Esophagus (tissue), 2 donors: ENCODE data around the gene PDE3B. TPM values are rescaled to one million over a fixed set of nuclear protein-coding genes. Genes with fewer than 3 reads are reported as not detected.
"Not testable (repeated sequence)": the region's sequence is repeated elsewhere in the genome, so short reads cannot be mapped to it uniquely, and the experiment has no call there.

Experiments
- H3K27ac ChIP-seq, 2 donors: one replicate each; pipeline ENCODE4 v1.5.1; 2013; ENCODE audit warnings: low read depth in 2 of 2, mild to moderate bottlenecking in 2 of 2, inconsistent platforms in 1 of 2, low read length in 1 of 2, moderate library complexity in 1 of 2
- H3K27me3 ChIP-seq, 2 donors: one replicate each; pipeline ENCODE4 v1.6.1; 2013; ENCODE audit warnings: low read length in 2 of 2, control low read depth in 1 of 2, mild to moderate bottlenecking in 1 of 2; ENCODE audit not compliant: insufficient read depth in 2 of 2, control insufficient read depth in 1 of 2
- H3K36me3 ChIP-seq, 2 donors: one replicate each; pipeline ENCODE4 v1.6.1; 2013; ENCODE audit warnings: low read length in 1 of 2; ENCODE audit not compliant: control insufficient read depth in 2 of 2, insufficient read depth in 2 of 2
- H3K4me1 ChIP-seq, 2 donors: one replicate each; pipeline ENCODE4 v1.6.1; 2013; ENCODE audit warnings: low read length in 1 of 2; ENCODE audit not compliant: control insufficient read depth in 2 of 2, insufficient read depth in 2 of 2
- H3K4me3 ChIP-seq, 2 donors: one replicate each; pipeline ENCODE4 v1.5.1; 2013; ENCODE audit warnings: low read length in 2 of 2, mild to moderate bottlenecking in 2 of 2, low read depth in 1 of 2, moderate library complexity in 1 of 2
- H3K9me3 ChIP-seq, 2 donors: one replicate each; pipeline ENCODE4 v1.6.1; 2013; ENCODE audit warnings: mild to moderate bottlenecking in 2 of 2, low read depth in 1 of 2, low read length in 1 of 2, moderate library complexity in 1 of 2; ENCODE audit not compliant: control insufficient read depth in 2 of 2, insufficient read depth in 1 of 2
- WGBS, 2 donors: extraction: QIAGEN DNeasy Blood & Tissue Kit; methylation state at CpG; one replicate each; pipeline ENCODE4 v1.1.7; 2013; 5-methylcytosine and 5-hydroxymethylcytosine counted together
- polyA plus RNA-seq, 2 donors: library from polyadenylated mRNA; stranded (reverse); fragments of 200-250 nt; gene quantifications; one replicate each; pipeline ENCODE4 v1.2.3, GENCODE V29; 2013
- donor health status: healthy with polysubstance abuse.
- donor health status: Bipolar disorder and iron deficiency.

PDE3B gene
- polyA plus RNA-seq, 2 donors, result 0.98 to 1.2 TPM

DNA sequence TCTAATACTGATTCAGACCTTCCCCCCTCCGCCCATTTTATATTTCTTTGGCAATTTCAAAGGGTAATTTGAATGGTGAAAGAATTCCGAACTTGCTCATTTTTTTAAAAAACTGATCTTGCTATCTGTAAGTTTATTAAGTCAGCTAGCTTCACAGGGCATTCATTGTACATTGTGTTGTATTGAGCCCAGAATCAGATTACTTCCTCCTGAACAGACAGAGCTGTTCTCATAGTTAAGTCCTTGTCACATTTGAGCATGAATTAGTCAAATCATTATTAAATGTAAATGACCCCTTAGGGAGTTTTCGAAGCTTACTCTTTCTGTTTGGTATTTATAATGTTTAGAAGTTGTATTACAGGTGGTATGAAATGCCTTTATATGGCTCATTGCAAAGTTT, 214.0 kb downstream of the PDE3B start:
- Histone ChIP-seq H3K4me3 (no peak overlapping the region), H3K4me1 (no peaks in the 10 kb centered on the region), H3K27ac (no peak overlapping the region), H3K9me3 (no peaks in the 10 kb centered on the region), H3K27me3 (no peaks in the 10 kb centered on the region), H3K36me3 (no peaks in the 10 kb centered on the region)
- 69 to 82% methylated on average over 3 of the region's 3 CpGs for WGBS, 2 donors

DNA sequence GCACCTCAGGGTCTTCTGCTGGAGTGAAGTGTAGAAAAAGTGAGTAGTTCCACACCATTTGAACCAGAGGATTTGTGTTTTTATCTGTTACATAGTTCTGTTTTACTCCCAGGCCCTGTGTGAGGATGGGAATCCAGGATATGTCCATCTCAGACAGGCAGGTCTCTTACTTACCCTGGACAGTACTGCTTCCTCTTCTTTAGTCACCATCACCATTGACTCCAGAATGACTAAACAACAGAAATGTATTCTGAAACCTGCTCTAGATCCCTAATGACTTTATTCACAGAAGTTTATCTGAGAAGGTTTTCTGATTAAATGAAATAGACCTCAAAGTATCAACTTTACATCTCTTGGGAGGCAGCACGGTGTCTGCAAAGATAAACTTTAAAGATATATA, 214.8 kb downstream of the PDE3B start:
- H3K27me3 ChIP-seq, result no peaks in the 10 kb centered on the region
- H3K4me3 ChIP-seq, result no peak overlapping the region
- WGBS, 2 donors, result 78 to 87% methylated on average over 1 of the region's 1 CpG
- H3K9me3 ChIP-seq, result no peaks in the 10 kb centered on the region
- H3K36me3 ChIP-seq, result no peaks in the 10 kb centered on the region
- H3K27ac ChIP-seq, result no peak overlapping the region
- H3K4me1 ChIP-seq, result no peaks in the 10 kb centered on the region

DNA sequence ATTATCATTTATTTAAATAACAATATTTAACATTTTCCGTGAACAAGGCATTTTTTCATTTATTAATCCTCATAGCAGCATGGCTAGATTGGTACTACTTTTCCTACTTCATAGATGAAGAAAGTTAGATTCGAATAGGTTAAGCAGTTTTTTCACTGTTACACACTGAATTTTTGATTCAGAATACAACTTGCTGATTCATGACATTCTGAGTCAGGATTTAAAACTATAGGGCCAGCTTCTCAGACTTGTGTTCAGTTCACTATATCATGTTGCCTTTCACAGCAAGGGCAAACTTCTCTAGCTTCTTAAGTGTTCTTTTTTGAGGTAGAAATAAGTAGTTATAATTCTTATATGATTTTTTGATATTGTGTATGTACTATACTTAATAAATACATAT, 216.9 kb downstream of the PDE3B start:
- no peaks in the 10 kb centered on the region for H3K4me1 ChIP-seq
- no peaks in the 10 kb centered on the region for H3K27me3 ChIP-seq
- H3K36me3 ChIP-seq, result no peaks in the 10 kb centered on the region
- H3K9me3 ChIP-seq, result no peaks in the 10 kb centered on the region
- no peak overlapping the region for H3K4me3 ChIP-seq
- WGBS, 2 donors, result 82 to 86% methylated on average over 2 of the region's 2 CpGs
- no peak overlapping the region for H3K27ac ChIP-seq

DNA sequence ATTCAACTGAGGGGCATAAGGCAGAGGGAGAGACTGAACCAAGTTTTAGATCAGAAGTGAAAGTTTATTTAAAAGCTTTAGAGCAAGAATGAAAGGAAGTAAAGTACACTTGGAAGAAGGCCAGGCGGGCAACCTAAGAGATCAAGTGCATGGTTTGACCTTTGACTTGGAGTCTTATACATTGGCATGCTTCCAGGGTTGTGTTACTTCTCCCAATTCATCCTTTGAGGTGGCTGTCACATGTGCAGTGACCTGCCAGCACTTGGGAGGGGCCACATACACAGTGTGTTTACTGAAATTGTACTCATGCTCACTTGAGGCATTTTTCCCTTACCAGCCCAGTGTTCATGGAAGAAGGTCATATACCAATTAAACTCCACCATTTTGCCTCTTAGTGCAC, 218.1 kb downstream of the PDE3B start:
- H3K4me1 ChIP-seq, result no peaks in the 10 kb centered on the region
- no peaks in the 10 kb centered on the region for H3K27me3 ChIP-seq
- no peak overlapping the region for H3K4me3 ChIP-seq
- H3K27ac ChIP-seq, result no peak overlapping the region
- WGBS, 2 donors, result 83 to 90% methylated on average over 1 of the region's 1 CpG
- no peaks in the 10 kb centered on the region for H3K9me3 ChIP-seq
- H3K36me3 ChIP-seq, result no peaks in the 10 kb centered on the region

DNA sequence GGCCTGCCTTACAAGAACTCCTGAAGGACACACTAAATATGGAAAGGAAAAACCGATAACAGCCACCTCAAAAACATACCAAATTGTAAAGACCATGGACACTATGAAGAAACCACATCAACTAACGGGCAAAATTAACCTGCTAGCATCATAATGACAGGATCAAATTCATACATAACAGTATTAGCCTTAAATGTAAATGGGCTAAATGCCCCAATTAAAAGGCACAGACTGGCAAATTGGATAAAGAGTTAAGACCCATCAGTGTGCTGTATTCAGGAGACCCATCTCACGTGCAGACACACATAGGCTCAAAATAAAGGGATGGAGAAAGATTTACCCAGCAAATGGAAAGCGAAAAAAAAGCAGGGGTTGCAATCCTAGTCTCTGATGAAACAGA, 220.2 kb downstream of the PDE3B start:
- not testable (repeated sequence) for H3K4me3 ChIP-seq

DNA sequence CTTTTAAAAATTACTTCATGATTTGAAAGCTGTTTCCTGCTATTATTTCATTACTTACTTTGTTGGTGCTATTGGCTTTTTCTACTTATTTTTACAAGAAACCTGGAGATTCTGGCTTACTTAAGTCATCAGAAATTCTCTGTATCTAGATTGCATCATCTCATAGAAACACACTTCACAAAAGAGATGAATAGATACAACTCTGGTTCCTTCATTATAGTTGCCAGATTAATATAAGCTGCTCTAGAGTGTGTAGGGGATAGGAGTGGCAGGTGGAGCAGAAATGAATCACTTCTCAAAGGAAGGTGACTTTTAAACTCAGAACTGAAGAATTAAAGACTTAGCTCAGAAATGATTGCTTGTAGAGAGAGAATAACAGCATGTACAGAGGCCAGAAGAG, 228.4 kb downstream of the PDE3B start:
- Histone ChIP-seq H3K4me1 (no peaks in the 10 kb centered on the region), H3K4me3 (no peak overlapping the region), H3K27ac (no peak overlapping the region), H3K9me3 (no peaks in the 10 kb centered on the region), H3K27me3 (no peaks in the 10 kb centered on the region), H3K36me3 (no peaks in the 10 kb centered on the region)

More for the DNA sequence above, 220.2 kb downstream of the PDE3B start:
- H3K9me3 ChIP-seq, H3K36me3 ChIP-seq, H3K27me3 ChIP-seq, H3K4me1 ChIP-seq, H3K27ac ChIP-seq: not testable (repeated sequence)
- 92% methylated on average over 4 of the region's 4 CpGs for WGBS, 2 donors

DNA sequence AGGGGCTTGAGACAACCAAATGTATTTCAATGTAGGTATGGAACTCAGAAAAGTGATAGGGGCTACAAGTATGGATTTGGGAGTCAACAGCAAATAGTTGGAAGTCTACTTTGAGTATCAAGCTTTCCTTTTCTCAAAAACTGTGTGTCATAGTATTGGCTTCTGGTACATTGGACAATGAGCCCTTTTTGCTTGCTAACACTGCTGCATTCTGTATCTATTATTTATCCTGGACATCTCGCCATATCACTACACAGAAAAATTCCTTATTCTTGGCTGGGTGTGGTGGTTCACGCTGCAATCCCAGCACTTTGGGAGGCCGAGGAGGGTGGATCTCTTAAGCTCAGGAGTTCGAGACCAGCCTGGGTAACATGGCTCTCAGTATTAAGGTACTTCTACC, 230.0 kb downstream of the PDE3B start:
- WGBS, 2 donors, result 86 to 91% methylated on average over 4 of the region's 4 CpGs

DNA sequence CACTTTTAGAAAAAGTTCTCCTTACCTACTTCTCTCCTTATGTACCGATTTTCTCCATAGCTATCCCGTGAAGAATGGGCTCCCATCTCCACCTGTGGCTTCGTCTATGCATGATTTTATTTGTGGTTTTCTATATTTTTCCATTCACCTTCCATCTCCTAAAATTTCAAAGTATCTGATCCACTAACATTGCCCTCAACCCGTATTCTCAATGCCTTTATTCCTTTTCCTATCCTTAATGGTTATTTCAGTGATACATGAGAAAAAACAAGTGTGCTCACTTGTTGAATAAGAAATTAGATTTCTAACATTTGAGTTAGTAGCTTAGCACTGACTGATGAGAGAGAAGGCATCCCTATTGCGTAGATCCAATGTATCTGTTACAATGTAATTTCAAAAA, 231.6 kb downstream of the PDE3B start:
- WGBS, 2 donors, result 96 to 98% methylated on average over 5 of the region's 5 CpGs
- H3K36me3 ChIP-seq, result no peaks in the 10 kb centered on the region
- no peak overlapping the region for H3K27ac ChIP-seq
- no peaks in the 10 kb centered on the region for H3K9me3 ChIP-seq
- H3K4me1 ChIP-seq, result no peaks in the 10 kb centered on the region
- H3K4me3 ChIP-seq, result no peak overlapping the region
- no peaks in the 10 kb centered on the region for H3K27me3 ChIP-seq

More for the DNA sequence above, 230.0 kb downstream of the PDE3B start:
- no peaks in the 10 kb centered on the region for H3K27me3 ChIP-seq
- no peak overlapping the region for H3K27ac ChIP-seq
- no peak overlapping the region for H3K4me3 ChIP-seq
- no peaks in the 10 kb centered on the region for H3K4me1 ChIP-seq
- no peaks in the 10 kb centered on the region for H3K36me3 ChIP-seq
- H3K9me3 ChIP-seq, result no peaks in the 10 kb centered on the region

DNA sequence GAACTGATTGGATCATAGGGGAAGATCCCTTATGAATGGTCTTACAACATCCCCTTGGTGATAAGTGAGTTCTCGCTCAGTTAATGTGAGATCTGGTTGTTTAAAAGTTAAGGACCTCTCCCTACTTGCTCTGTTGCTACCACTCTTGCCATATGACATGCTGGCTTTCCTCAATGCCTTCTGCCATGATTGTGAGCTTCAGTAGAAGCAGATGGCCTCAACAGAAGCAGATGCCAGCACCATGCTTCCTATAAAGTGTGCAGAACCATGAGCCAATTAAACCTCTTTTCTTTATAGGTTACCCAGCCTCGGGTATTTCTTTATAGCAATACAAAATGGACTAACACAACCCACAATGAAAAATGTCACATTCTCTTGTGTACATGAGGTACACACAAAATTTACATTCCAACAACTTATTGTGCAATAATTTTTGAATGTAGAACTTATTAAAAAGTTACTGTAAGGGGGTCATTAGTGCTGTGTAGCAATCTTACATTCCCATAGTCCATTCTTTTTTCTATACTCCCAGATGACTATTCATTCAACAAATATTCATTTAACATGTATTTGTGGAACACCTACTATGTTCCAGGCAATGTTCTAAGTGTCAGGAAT, 238.1 kb downstream of the PDE3B start:
- 90 to 93% methylated on average over 2 of the region's 2 CpGs for WGBS, 2 donors
- Histone ChIP-seq H3K4me3 (no peak overlapping the region), H3K27me3 (no peaks in the 10 kb centered on the region), H3K36me3 (peaks cover 0 to 2% of the 10 kb centered on the region in 2 donors), H3K27ac (no peak overlapping the region), H3K4me1 (no peaks in the 10 kb centered on the region), H3K9me3 (no peaks in the 10 kb centered on the region)

DNA sequence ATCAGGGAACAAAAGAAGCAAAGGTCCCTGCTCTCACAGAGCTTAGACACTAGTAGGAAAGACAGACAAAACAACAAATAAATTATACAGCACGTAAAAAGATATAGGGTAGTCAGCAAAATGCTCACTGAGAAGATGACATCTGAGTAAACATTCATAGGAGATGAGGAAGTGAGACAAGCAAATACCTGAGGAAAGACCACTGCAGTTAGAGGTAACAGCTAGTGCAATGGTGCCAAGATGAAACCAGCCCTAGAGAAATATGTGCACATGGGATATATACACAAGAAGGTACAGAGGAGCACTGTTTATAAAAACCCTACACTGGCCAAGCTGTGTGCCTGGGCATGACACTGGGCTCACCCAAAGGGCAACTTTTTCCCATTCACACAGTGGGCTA, 238.6 kb downstream of the PDE3B start:
- Histone ChIP-seq H3K27me3 (no peaks in the 10 kb centered on the region), H3K36me3 (peaks cover 0 to 2% of the 10 kb centered on the region in 2 donors), H3K4me1 (no peaks in the 10 kb centered on the region), H3K27ac (no peak overlapping the region), H3K4me3 (no peak overlapping the region), H3K9me3 (no peaks in the 10 kb centered on the region)
- WGBS, 2 donors, result 92 to 93% methylated on average over 1 of the region's 1 CpG
